Cardiac fibroblast (primary cell): Measurements from ENCODE around the gene MCEE.
"Not testable (repeated sequence)": the region's sequence is repeated elsewhere in the genome, so short reads cannot be mapped to it uniquely, and the experiment has no call there.

Experiments
- DNase-seq, 2 donors: peaks; one replicate each; pipeline versions ENCODE4 v3.0.0 to v3.0.0-alpha.2; 2010; ENCODE audit warnings: low read depth in 2 of 2
- H3K4me3 ChIP-seq, 2 donors: replicated peaks in 1 of 2; 1 replicate in 1 of 2; 2 replicates in 1 of 2; pipeline ENCODE4 v1.5.1; 2011; ENCODE audit warnings: low read depth in 2 of 2, low read length in 2 of 2, mild to moderate bottlenecking in 2 of 2, moderate library complexity in 1 of 2
- TF ChIP-seq, protein P1 (sequence below): IDR thresholded peaks from one replicate; pipeline ENCODE4 v1.5.1; 2011; ENCODE audit warnings: low read depth, mild to moderate bottlenecking, low read length, inconsistent platforms

Gene MCEE

DNA sequence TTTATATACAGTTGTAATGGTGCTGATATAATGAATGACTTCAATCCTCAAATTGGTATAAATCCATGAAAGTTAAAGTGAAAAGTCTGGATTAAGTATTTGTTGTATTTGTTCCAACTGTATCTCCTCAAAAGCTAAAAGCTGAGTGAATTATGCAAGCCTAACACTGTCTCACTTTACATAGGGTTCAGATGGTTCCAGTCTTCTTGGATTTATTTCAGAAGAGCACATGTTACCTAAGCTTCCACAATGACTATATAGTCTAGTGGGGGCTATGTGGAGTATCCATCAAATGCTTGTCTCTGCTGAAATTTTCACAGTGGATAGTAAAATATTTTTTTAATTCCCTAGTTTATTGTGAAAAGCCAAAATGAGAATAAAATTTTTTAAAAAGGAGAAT is 13.0 kb downstream of the MCEE start:
- TF ChIP-seq, protein P1, sequence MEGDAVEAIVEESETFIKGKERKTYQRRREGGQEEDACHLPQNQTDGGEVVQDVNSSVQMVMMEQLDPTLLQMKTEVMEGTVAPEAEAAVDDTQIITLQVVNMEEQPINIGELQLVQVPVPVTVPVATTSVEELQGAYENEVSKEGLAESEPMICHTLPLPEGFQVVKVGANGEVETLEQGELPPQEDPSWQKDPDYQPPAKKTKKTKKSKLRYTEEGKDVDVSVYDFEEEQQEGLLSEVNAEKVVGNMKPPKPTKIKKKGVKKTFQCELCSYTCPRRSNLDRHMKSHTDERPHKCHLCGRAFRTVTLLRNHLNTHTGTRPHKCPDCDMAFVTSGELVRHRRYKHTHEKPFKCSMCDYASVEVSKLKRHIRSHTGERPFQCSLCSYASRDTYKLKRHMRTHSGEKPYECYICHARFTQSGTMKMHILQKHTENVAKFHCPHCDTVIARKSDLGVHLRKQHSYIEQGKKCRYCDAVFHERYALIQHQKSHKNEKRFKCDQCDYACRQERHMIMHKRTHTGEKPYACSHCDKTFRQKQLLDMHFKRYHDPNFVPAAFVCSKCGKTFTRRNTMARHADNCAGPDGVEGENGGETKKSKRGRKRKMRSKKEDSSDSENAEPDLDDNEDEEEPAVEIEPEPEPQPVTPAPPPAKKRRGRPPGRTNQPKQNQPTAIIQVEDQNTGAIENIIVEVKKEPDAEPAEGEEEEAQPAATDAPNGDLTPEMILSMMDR = no peak
- DNase-seq = no peak

GRCh38 chr2:71113843-71114242 is 16.2 kb downstream of the MCEE start:
- no peak for DNase-seq
- H3K4me3 ChIP-seq = no peak overlapping the region
- TF ChIP-seq, protein P1 = no peak

More for the DNA sequence above, 13.0 kb downstream of the MCEE start:
- H3K4me3 ChIP-seq = no peak overlapping the region

DNA sequence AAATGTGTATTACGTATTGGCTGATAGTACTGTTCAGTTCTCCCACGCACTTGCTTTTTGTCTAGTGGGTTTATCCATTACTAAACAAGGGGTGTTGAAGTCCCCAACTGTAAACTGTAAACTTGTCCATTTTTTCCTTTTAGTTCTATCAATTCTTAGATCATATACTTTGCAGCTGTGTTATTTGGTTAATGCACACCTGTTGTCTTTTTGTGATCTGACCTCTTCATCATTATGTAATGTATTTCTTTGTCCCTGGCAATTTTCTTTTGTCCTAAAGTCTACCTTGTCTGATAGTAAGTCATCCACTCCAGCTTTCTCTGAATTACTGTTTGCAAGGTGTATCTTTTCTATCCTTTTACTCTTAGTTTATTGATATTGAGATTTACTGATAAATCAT is 21.9 kb downstream of the MCEE start:
- H3K4me3 ChIP-seq = no peak overlapping the region
- TF ChIP-seq, protein P1 = no peak
- no peak for DNase-seq

DNA sequence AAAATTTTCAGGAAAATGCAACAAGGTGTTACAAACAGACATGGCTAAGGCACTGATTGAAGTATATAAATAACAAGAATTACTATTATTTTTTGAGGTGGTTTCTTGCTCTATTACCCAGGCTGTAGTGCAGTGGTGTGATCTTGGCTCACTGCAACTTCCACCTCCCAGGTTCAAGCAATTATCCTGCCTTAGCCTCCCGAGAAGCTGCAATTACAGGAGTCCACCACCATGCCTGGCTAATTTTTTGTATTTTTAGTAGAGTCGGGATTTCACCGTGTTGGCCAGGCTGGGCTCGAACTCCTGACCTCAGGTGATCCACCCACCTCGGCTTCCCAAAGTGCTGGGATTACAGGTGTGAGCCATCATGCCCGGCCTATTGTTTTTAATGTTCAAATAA is 23.6 kb downstream of the MCEE start:
- not testable (repeated sequence) for H3K4me3 ChIP-seq, DNase-seq

- DNase-seq = no peak
- no peak overlapping the region for H3K4me3 ChIP-seq
- TF ChIP-seq, protein P1 = no peak
Observed at GRCh38 chr2:71103809-71104208, 26.2 kb downstream of the MCEE start.

- no peak for DNase-seq
- no peak overlapping the region for H3K4me3 ChIP-seq
- TF ChIP-seq, protein P1 = no peak
Observed at GRCh38 chr2:71102981-71103681, 26.9 kb downstream of the MCEE start.

DNA sequence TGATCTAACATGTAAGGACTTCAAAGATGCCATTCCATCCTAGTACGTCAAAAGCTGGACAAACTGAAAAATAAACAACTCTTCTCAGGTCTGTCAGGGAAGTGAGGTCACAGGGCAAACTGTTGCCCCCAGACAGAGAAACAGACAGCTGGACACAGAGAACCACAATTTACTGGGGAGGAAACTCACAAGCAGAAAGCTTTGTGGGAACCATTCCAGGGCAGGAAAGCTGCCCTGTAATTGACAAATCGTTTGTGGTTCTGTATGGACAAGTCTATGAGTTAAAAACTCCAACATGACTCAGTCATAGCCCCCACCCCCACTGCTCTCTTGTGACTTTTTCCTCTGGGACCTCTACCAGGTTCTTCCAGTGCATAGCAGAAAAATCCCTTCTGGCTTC is 28.4 kb downstream of the MCEE start:
- DNase-seq = peak; percentile 57 to 74
- no peak overlapping the region for H3K4me3 ChIP-seq
- TF ChIP-seq, protein P1 = no peak
